HepG2 (cell line): Measurements from ENCODE around the gene LATS1. TPM values are rescaled to one million over a fixed set of nuclear protein-coding genes. Genes with fewer than 3 reads are reported as not detected.

Source experiments
- ATF4 ChIP-seq, 2 experiments: fragments of 450-650 bp in 1 of 2; sonication (generic) in 1 of 2; formaldehyde crosslinking; IDR thresholded peaks; 2 replicates each; pipeline versions ENCODE4 v1.5.0 to v1.8.0; 2020 to 2022; ENCODE audit warnings: mild to moderate bottlenecking in 1 of 2, missing genetic modification reagents in 1 of 2
- EEA1 ChIP-seq: sonication (generic); formaldehyde crosslinking; IDR thresholded peaks from 2 replicates; pipeline ENCODE4 v1.5.1; 2020; ENCODE audit warnings: mild to moderate bottlenecking, missing genetic modification reagents, borderline replicate concordance
- FIP1L1 ChIP-seq: fragments of 200-400 bp; formaldehyde crosslinking; IDR thresholded peaks from 2 replicates; pipeline ENCODE4 v1.6.1; 2018; ENCODE audit warnings: low read depth, mild to moderate bottlenecking, low read length, moderate library complexity, borderline replicate concordance; ENCODE audit not compliant: insufficient read depth
- JDP2 ChIP-seq: sonication (generic); formaldehyde crosslinking; IDR thresholded peaks from 2 replicates; pipeline ENCODE4 v1.8.1; 2022; ENCODE audit warnings: missing genetic modification reagents, borderline replicate concordance
- MEF2D ChIP-seq: sonication (generic); formaldehyde crosslinking; IDR thresholded peaks from 2 replicates; pipeline ENCODE4 v1.5.1; 2020; ENCODE audit warnings: mild to moderate bottlenecking, missing genetic modification reagents
- MLXIP ChIP-seq: sonication (generic); formaldehyde crosslinking; IDR thresholded peaks from 2 replicates; pipeline ENCODE4 v1.9.0; 2021; ENCODE audit warnings: missing genetic modification reagents, borderline replicate concordance
- RFX1 ChIP-seq: fragments of 450-650 bp; IDR thresholded peaks from 2 replicates; pipeline ENCODE4 v1.6.1; 2017
- RORA ChIP-seq: sonication (generic); formaldehyde crosslinking; IDR thresholded peaks from 2 replicates; pipeline ENCODE4 v1.5.0; 2020; ENCODE audit warnings: mild to moderate bottlenecking, missing genetic modification reagents, moderate library complexity
- SRSF9 ChIP-seq: fragments of 200-400 bp; formaldehyde crosslinking; IDR thresholded peaks from 2 replicates; pipeline ENCODE4 v1.6.1; 2018; ENCODE audit warnings: borderline replicate concordance, mild to moderate bottlenecking, low read depth, low read length; ENCODE audit not compliant: insufficient read depth, poor library complexity, severe bottlenecking
- TP53 ChIP-seq: sonication (generic); formaldehyde crosslinking; conservative IDR thresholded peaks from 2 replicates; pipeline ENCODE4 v1.4.0; 2020; ENCODE audit warnings: missing genetic modification reagents
- ZNF333 ChIP-seq: sonication (generic); formaldehyde crosslinking; IDR thresholded peaks from 2 replicates; pipeline ENCODE4 v1.4.0; 2020; ENCODE audit warnings: mild to moderate bottlenecking, missing genetic modification reagents, borderline replicate concordance
- ZNF646 ChIP-seq: sonication (generic); formaldehyde crosslinking; IDR thresholded peaks from 2 replicates; pipeline ENCODE4 v1.9.0; 2021; ENCODE audit warnings: mild to moderate bottlenecking, missing genetic modification reagents
- ZNF713 ChIP-seq: sonication (generic); formaldehyde crosslinking; IDR thresholded peaks from 2 replicates; pipeline ENCODE4 v1.4.0; 2020; ENCODE audit warnings: mild to moderate bottlenecking, missing genetic modification reagents
- polyA plus RNA-seq, 8 experiments: library from polyadenylated mRNA; depleted of rRNA in 3 of 8; stranded (reverse) in 7 of 8; unstranded in 1 of 8; fragments of >200 nt; fragmentation: Illumina TruSeq in 4 of 8; extraction: Trizol in 4 of 8; gene quantifications; 2 replicates each; pipeline versions ENCODE4 v1.2.1 to v1.2.3, GENCODE V29; 2011 to 2016; ENCODE audit warnings: low read depth in 4 of 8, missing spikeins in 1 of 8, mixed read lengths in 1 of 8; ENCODE audit not compliant: insufficient read depth in 1 of 8
- total RNA-seq, 5 experiments: library from RNA; depleted of rRNA; stranded (reverse); fragments of >200 nt; fragmentation: Illumina TruSeq; extraction: Trizol; gene quantifications; 2 replicates each; pipeline ENCODE4 v1.2.3, GENCODE V29; 2016; ENCODE audit warnings: low read depth in 1 of 5
- TF ChIP-seq, protein P1 (sequence below): IDR thresholded peaks from 2 replicates; pipeline ENCODE4 v1.6.1; 2012; ENCODE audit warnings: inconsistent platforms

The LATS1 gene
- total and polyA plus RNA-seq, 2 of the 13 experiments (the other 11 are each of a cell fraction or from before 2014, with no cell fraction given), result 9.9 to 12.6 TPM

DNA sequence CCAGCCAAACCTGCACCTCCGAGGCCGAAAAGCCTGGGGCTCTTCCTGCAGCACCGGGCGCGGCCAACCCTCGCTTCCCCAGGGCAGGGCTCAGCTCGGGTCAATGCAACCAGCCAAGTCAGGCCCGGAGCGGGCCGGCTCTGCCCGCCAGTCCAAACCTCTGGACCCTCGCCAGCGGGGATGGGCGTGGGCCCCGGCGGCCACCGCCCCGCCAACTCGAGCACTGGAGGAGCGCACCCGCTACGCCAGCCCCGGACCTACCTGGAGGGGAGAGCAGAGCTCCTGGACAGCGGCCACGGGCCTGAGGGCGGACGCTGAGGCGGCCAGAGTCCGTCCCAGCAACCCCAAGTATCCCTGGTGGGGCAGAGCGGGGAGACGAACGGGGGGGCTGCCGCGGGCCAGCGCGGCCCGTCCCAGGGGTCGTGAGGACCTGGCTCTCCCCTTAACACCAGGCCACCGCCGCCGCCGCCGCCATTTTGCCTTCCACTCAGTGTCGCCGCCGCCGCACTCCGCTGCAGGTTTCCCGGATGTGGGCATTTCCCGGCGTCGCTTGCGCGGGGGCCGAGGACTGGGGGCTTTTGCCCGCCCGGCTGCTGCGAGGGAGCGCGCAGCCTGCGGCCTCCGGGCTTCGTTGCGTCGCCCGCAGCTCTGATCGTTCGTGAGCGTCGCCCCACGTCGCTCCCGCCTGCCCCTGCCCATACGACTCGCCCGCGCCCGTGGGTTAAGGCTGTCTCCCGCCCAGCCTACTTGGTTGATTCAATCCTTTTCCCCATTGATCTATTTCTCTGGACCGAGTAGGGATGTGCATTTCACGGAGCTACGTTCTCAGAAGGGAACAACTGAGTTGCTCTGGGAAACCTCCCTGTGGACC is at the start of gene LATS1 (continued):
- TF ChIP-seq, protein P1, sequence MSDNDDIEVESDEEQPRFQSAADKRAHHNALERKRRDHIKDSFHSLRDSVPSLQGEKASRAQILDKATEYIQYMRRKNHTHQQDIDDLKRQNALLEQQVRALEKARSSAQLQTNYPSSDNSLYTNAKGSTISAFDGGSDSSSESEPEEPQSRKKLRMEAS, result peak; percentile 89
- TF ChIP-seq JDP2 (no peak), ZNF333 (no peak; the same call in 1 of the 2 replicates), FIP1L1 (peak; percentile 81; the same call in 1 of the 2 replicates), MEF2D (peak; percentile 84; the same call in 1 of the 2 replicates), ZNF713 (CRISPR knock-in tag) (no peak), MLXIP (CRISPR knock-in tag) (peak; percentile 57; the same call in 1 of the 2 replicates), TP53 (CRISPR knock-in tag) (0 out of 2 replicates have a peak, but pooled peaks have one; percentile 83), RFX1 (no peak), ZNF646 (CRISPR knock-in tag) (0 out of 2 replicates have a peak, but pooled peaks have one; percentile 16), ATF4 (CRISPR knock-in tag; IDR thresholded peaks at IDR 0.05) (peak in 1 of 2 experiments; percentile 70; a peak in 2 of 4 replicates), RORA (CRISPR knock-in tag) (no peak), EEA1 (CRISPR knock-in tag) (peak; percentile 94), SRSF9 (no peak)
